NCI-H2081 (cell line): ENCODE results near the gene APOL1.
"Not testable (repeated sequence)": the region's sequence is repeated elsewhere in the genome, so short reads cannot be mapped to it uniquely, and the experiment has no call there.

ENCODE experiments used
- DNase-seq, 2 experiments: peaks; one replicate each; lab custom pipeline; 2025; lab: John Stamatoyannopoulos, UW

The APOL1 gene

DNA sequence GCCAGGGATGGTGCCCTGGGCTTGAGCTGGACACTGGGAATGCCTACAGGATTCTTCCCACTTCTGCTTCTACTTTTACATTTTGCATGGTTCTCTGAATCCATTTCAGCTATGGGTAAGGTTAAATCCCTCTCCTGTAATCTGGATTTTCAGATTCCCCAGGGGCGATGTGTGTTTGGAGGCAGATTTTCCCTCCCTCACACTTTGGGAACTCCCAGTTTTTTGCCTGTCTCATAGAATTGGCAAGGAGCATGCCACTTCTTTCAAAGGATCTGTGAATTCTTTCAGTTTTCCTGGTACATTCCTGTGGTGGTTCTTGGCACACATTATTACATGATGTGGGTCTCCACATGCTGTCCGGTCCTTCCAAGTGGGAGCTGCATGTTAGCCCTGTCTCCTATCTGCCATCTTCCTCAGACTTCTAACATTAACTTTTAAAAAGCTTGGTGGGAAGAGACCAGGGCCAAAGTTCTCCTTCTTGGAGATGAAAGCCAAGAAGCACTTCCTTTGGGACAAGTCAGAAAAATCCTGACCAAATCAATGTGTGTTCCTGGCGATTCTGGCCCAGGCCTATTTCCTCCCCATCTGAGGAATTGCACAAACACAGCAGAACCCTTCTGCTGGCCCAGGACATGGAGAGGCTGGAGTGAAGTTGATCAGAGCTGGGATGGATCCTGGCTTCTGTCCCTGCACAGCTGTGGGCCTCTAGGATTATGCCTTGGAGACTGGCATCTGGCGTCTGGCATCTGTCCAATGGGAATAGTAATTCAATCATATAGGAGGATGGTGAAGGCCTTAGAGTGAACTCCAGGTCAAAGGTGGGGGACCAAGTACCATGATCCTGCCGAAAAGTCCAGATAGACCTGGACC is 8.2 kb upstream of the APOL1 start:
- DNase-seq, result no peak

DNA sequence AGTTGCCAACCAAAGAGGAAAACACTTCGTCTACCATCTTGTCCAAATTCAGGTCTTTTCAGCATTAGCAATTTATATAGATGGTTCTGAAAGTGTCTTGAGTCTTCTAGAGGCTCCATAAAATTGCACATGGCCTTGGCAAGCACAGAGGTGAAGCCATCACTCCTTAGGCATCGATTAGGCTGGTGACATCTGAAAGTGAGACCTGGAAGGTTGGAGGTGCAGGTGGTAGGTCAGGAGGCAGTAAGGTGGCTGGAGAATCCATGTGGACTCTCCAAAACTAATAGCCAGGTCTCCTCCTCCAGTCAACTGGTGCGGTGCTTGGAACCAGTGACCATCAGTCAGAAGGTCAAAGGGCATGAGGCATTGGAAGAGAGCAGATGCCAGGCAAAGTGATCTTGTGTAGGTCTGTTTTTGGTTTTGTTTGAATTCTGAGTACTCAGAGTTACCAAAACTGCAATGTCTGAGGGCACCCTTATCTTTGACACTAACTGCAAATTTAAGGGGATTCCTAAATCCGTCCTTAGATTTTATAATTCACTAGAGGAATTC is 7.1 kb upstream of the APOL1 start:
- DNase-seq, result no peak

DNA sequence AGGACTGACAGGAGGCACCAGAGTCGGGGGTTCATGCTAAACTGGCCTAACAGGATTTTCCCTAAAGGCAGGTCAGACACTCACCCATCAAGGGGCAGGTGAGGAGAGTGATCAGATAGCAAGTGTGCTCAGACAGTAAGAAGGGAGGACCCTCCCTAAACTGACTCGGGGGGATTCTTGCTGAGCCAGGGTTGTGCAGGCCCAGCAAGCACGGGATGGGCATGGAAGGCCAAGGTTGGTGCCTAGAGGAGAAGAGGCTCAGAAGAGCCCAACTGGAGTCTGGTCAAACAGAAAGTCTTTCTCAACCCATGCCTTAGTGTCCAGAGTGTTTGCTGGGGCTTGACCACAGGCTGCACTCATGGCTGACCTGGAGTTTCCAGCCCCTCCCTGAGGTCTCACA is 6.2 kb upstream of the APOL1 start:
- no peak for DNase-seq

DNA sequence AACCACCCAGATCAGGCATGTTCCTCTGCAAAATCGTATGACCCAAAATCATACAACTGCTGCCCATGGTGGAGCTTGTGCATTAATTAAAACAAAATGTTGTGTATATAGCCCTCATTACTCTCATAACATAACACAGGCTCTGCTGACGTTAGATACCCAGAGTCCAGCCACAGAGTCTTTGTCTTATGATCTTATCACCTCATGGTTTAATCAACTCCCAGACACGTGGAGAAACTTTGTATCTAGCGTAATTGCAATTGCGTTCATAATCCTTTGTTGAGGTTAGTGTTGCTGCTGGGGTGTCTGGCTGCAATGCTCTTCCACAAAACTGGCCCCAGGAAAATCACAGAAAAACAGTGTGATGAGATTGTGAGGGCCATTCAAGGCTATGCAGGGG is 5.0 kb upstream of the APOL1 start:
- DNase-seq, result no peak

DNA sequence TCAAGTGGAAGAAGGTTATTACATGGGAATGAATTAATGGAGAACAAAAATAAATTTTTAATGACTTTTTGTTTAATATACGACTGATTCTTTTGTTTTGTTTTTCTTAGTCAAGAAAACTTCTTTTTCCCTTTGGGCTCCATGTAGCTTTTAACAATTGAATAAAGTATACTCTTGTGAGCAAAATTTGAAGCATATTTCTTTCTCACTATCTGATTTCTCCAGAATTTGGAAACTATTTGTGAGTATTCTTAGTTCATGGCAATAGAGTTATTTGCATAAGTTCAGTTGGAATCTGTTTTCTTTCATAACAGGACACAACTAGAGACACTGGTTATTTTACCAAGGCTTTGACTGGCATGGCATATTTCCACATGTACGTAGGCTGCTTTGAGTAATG is 3.8 kb upstream of the APOL1 start:
- DNase-seq, result no peak

DNA sequence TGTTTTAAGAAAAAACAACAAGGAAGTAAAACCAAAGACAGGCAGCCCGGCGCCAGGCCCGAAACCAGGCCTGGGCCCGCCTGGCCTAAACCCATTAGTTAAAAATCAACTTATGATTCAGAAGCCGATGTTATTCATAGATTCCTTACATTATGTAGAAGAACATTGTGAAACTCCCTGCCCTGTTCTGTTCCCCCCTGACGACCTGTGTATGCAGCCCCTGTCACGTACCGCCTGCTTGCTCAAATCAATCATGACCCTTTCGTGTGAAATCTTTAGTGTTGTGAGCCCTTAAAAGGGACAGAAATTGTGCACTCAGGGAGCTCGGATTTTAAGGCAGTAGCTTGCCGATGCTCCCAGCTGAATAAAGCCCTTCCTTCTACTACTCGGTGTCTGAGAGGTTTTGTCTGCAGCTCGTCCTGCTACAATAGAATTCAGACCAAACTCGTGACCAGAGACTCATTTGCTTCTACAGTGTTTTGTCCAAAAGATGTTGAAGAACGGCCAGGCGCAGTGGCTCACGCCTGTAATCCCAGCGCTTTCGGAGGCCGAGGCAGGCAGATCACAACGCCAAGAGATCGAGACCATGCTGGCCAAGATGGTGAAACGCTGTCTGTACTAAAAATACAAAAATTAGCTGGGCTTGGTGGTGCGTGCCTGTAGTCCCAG is 2.5 kb upstream of the APOL1 start:
- DNase-seq, result not testable (repeated sequence)

DNA sequence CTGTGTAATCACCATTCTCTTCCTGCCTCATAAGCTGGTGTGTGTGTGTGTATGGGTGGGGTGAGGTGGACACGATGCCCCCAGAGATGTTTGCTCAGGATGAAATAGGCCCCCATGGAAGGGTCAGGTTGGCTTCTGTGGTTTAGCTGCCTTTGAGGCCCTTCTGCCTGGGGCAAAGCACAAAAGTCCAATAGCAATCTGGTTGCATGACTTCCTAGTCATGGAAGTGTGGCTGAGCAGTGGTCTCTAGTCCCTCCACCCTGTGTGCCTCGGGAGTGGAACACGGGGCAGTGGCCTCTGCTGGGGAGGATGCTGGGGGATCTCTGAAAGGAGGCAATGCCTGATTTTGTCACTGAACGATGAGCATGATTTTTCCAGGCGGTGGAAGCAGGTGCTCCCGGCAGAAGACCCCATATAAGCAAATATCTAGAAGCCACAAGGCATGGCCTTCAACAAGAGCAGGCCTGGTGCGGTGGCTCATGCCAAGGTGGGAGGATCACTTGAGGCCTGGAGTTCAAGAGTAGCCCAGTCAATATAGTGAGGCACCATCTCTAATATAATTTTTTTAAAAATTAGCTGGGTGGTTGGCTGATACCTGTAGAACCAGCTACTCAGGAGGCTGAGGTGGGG is 839 bp upstream of the APOL1 start:
- DNase-seq, result not testable (repeated sequence)

DNA sequence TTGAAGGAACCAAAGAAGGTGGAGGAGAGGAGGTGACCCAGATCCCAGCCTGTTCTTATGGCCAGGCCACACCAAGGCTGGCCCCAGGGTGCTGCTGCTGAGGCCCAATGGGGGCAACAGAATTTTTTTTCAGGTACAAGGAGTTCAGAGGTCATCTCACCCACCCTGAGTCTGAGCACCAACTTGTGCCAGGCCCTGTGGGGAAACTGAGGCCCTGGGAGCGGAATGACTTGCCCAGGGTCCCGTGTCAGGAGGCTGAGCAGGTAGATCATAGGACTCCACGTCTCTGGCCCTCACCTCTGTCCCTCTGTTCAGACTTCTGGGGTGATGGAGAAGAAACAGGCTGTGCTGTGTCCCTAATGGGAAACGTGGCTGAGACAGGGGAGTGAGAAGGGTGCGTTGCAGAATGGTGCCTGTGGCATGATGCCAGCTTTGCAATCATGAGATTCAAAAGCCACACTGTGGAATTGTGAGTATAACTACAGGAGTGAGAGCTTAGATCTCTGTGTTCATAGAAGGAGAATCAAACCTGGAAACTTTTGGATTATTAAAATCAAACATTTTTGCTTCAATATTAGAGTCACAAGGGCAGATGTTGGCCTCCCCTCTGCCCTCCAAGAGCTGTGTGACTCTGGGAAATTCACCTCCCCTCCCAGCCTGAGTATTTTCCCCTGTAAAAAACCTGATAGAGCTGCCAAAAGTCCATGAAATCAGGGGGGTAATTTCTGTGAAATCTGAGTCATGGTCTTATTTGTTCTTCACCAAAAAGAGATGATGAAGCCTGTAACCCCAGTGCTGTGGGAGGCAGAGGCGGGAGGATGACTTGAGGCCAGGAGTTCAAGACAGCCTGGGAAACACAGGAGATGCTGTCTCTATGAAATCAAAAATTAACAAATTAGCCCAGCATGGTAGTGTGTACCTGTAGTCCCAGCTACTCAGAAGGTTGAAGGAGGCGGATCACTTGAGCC is 874 bp downstream of the APOL1 start:
- peak in 1 of 2 experiments; percentile 2 for DNase-seq

DNA sequence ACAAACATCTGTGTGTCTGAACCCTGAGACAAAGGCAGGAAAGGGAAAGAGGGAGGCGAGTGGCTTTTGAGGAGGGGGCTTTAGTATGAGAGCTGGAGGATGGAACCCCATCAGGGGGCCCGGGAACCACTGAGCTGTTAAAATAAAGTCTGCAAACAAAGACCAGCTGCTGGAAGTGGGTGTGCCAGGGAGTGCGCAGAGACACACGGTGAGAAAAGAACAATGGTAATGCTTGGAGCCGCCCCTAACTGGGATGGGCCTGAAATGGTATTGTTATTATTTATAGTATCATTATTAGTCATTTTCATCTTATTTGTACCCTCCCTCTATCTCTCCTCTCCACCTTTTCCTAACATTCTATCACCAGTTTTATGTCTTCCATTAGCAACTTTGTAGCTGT is 2.6 kb downstream of the APOL1 start:
- DNase-seq, result not testable (repeated sequence)

DNA sequence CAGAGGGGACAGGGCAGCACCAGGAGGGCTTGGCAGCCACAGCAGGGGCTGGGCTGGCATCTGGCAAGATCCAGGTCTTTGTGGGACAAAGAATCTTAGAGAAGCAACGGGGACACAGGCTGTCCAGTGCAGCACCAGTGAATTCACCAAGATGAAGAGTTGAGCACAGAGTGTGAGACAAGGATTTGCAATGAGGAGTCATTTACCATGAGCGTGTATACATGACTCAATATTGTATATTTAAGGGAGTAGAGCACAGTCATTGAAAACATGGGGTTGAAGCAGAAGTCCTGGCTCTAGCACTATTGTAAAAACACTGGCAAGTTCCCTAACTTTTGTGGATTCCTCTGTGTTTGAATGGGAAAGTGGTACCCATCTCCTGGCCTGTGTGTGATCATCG is 3.5 kb downstream of the APOL1 start:
- no peak for DNase-seq

DNA sequence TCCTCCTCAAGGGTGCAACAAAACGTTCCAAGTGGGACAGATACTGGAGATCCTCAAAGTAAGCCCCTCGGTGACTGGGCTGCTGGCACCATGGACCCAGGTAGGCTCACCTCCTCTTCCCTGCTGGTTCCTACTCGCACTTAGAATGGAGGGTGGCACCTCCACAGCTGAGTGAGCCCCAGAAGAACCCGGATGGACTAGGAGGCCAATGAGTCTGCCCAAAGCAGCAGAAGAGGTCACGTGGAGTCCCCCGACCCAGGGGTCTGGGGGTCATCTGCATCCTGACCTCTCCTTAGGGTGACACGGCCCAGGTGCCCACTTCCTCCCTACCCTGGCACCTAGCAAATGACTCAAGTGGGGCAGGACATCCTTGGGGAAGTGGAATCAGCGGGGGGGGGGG is 4.4 kb downstream of the APOL1 start:
- DNase-seq, result no peak

DNA sequence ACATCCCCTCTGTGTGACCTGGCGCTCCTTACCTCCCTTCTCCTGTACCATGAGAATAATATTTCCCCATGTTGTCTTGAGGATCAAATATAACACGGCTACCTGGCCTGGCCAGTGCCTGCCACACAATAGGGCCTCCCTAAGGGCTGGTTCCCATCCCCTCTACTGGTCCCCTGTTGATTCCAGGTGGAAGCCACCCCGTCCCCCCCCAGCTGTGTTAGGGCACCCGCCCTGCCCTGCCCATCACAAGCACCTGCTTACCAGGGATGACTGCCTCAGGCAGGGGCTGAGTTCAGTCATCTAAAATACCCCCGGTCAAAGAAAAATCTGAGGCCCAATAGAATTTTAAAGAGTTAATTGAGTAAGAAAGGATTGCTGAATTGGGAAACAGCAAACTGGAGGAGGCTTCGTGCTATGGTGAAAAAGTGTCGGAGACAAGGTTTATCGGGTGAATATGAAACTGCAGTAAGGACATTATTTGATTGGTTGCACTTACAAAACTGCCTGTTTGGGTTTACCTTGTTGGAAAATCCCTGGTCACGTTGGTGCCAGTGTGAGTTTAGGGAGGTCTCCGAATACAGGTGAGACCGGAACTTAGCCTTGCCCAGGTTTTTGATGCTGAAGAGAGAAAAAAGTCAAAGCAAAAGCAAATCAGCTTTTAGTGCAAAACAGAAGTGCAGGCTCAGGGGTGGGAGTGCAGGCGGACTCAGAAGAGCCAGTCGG is 5.2 kb downstream of the APOL1 start:
- DNase-seq, result no peak

DNA sequence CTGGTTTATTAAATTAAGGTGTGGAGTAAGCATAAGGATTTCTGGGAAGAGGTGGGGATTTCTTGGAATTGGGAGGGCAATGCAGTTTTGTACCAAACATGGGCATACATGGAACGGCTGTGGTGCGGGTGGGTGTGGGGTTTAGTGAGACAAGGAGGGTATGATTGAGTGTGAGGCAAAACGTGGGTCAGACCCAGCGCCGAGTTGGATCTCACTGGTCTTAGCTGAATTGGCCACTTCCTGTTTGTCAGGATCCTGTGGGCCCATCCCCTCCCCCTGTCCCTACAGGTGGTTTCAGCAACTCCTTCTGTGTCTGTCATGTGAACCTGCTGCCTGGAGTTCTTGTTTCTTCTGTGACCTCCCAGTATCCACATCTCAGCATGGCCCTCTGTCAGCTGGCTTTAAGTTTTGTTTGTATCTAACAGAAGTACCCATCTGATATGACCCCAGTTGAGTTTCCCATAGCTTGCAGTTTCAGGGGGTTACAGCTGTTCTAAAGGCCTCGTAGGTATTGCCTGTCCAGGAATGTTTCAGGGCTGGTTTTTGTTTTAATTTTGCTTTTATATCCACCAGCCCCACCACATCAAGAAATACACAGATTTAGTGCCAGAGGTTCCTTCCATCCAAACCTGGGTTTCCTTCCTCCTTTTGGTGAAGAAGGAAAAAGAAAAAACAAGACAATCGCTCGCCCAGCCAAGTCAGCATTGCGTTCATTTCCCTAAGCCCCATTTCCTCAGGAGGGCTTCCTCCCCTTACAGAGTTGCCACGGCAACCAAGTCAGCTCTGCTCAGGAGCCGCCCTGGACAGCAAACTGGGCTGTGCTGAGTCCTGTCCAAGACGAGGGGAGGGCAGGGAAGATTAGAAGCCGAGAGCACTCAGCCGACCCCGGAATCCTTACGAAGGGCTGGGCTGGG is 6.0 kb downstream of the APOL1 start:
- no peak for DNase-seq

DNA sequence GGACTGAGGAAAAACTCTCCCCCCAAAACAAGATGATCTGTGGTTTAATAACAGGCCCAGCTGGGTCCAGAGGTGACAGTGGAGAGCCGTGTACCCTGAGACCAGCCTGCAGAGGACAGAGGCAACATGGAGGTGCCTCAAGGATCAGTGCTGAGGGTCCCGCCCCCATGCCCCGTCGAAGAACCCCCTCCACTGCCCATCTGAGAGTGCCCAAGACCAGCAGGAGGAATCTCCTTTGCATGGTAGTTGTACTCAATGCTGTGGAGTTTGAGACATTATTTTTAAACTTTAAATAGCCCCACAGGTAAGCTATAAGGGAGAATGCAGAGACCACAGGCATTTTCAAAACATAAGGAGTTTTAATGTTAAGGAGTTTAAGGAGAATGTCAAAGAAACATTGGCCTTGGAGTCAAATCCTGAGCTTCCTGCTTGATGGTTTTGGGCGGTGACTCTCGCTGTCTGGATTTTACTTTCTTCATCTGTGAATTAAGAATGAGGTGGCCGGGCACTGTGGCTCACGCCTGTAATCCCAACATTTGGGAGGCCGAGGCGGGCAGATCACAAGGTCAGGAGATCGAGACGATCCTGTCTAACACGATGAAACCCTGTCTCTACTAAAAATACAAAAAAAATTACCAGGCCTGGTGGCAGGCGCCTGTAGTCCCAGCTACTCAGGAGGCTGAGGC is 6.8 kb downstream of the APOL1 start:
- no peak for DNase-seq

DNA sequence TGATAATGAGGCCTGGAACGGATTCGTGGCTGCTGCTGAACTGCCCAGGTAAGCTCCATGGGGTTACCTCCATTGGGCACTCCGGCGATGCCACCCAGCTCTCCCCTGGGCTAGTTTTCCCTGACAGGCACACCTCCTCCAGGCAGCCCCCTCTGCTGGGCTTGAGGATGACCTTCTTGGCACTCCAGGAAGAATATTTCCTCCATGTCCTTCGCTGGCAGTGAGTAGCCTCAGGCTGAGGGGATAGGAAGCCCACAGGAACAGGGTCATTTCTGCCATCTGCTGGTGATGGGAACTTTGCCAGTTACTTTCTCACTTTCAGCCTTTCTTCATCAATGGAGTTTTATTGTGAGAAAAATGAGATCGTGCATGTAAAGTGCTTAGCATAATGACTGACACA is 8.7 kb downstream of the APOL1 start:
- not testable (repeated sequence) for DNase-seq

DNA sequence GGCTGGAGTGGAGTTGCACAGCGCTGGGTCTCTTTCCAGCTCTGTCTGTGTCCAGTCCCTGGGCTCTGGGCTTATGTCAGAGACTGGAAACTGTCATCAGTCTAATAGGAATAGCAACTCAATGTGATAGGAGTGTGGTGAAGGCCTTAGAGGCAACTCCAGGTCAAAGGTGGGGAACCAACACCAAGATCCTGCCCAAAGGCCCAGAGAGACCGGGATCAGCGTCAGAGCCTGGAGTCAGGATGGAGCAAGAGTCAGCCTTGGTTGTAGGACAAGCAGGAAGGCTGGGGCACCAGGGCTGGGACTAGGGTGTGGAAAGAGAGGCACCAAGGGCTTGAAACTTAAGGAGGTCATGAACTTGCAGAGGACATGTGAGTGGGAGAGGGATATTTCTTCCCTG is 9.4 kb downstream of the APOL1 start:
- DNase-seq, result not testable (repeated sequence)

DNA sequence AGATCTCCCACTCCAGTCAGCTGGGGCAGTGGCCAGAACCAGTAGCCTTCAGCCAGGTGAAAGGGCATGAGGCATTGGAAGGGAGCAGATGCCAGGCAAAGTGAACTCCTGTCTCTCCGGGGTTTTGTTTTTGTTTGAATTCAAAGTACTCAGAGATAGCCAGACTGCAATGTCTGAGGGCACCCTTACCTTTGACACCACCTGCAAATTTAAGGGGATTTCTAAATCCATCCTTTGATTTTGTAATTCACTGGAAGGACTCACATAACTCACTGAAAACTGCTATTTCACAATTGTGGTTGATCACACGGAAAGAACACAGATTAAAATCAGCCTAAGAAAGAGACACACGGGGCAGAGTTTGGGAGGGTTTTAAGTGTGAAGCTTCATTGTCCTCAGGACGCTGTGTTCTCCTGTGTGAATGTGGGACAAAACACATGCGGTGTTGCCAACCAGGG is 10.3 kb downstream of the APOL1 start:
- not testable (repeated sequence) for DNase-seq

DNA sequence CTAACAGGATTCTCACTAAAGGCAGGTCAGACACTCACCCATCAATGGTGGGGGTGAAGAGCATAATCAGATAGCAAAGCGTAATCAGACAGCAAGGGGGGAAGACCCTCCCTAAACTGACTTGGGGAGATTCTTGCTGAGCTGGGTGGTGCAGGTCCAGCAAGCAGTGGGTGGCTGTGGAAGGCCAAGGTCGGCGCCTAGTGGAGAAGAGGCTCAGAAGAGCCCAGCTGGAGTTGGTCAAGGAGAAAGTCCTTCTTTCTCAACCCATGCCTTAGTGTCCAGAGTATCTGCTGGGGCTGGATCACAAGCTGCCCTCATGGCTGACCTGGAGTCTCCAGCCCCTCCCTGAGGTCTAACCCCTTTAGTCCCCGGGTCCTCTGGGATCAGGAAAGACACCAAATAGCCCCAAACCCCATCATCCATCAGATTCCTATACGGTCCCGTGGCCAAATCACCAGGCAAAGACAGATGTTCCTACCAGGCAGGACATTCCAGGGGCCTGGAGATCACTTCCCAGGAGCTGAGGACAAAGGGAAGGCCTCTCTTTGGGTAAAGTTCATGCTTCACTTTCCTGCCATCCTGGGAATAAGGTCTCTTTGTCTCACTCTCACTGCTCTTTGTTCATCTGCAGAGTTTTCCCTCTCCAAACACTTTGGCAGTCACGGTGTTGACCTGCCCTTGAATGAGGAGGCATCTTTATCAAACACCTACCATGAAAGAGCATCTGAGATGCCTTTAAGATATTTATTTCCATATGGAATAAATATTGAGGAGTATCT is 11.1 kb downstream of the APOL1 start:
- DNase-seq, result not testable (repeated sequence)
